PC-9 (cell line): ENCODE results near the gene ATP11A. TPM values are rescaled to one million over a fixed set of nuclear protein-coding genes. Genes with fewer than 3 reads are reported as not detected.

Experiments
- BruUV-seq: library from RNA; stranded (reverse); fragments of 400-500 nt; replicated peaks from 2 replicates; lab custom pipeline; 2021; lab: Mats Ljungman, UMichigan
- CTCF ChIA-PET: fragments of 300-600 bp; sonication (Branson Sonifier 250); formaldehyde crosslinking; loops from one replicate; lab custom pipeline; 2022; ENCODE audit warnings: antibody characterized with exemption; lab: Charles Lee
- POLR2A ChIA-PET: fragments of 300-600 bp; sonication (Branson Sonifier 250); formaldehyde crosslinking; loops from one replicate; lab custom pipeline; 2022; ENCODE audit warnings: antibody characterized with exemption; ENCODE audit not compliant: unreplicated experiment; lab: Charles Lee
- DNase-seq, 2 experiments: peaks; one replicate each; pipeline versions ENCODE4 v3.0.0 to v3.0.0-alpha.2; 2015 to 2022; ENCODE audit warnings: mixed read lengths in 1 of 2
- H2AFZ ChIP-seq: fragments of 200-600 bp; sonication (generic); 2 replicates; pipeline ENCODE4 v1.8.1; 2017; ENCODE audit warnings: antibody characterized with exemption
- H3F3A ChIP-seq: fragments of 200-600 bp; sonication (generic); 2 replicates; pipeline ENCODE4 v1.8.1; 2017; ENCODE audit warnings: antibody characterized with exemption, mild to moderate bottlenecking, low read depth; ENCODE audit not compliant: insufficient read depth
- H3K27ac ChIP-seq: fragments of 200-600 bp; sonication (generic); 2 replicates; pipeline ENCODE4 v1.6.1; 2016; ENCODE audit warnings: mixed run types
- H3K27me3 ChIP-seq: fragments of 200-600 bp; sonication (generic); 2 replicates; pipeline ENCODE4 v1.6.1; 2016; ENCODE audit warnings: low read depth, mixed run types; ENCODE audit not compliant: insufficient read depth
- H3K36me3 ChIP-seq: fragments of 200-600 bp; sonication (generic); 2 replicates; pipeline ENCODE4 v1.6.1; 2016; ENCODE audit warnings: low read depth, mixed run types
- H3K4me1 ChIP-seq: fragments of 200-600 bp; sonication (generic); replicated peaks from 2 replicates; pipeline ENCODE4 v1.6.1; 2016; ENCODE audit warnings: mixed run types; ENCODE audit not compliant: insufficient read depth
- H3K4me2 ChIP-seq: fragments of 200-600 bp; sonication (generic); 2 replicates; pipeline ENCODE4 v1.6.1; 2017; ENCODE audit warnings: mixed run types
- H3K4me3 ChIP-seq: fragments of 200-600 bp; sonication (generic); 2 replicates; pipeline ENCODE4 v1.6.1; 2016; ENCODE audit warnings: mixed run types
- H3K79me2 ChIP-seq: fragments of 200-600 bp; sonication (generic); 2 replicates; pipeline ENCODE4 v1.6.1; 2017; ENCODE audit warnings: low read depth, mixed run types
- H3K9me2 ChIP-seq: fragments of 200-600 bp; sonication (generic); 2 replicates; pipeline ENCODE4 v1.8.1; 2017; ENCODE audit warnings: mild to moderate bottlenecking; ENCODE audit not compliant: insufficient read depth
- H3K9me3 ChIP-seq: fragments of 200-600 bp; sonication (generic); 2 replicates; pipeline ENCODE4 v1.8.1; 2016; ENCODE audit warnings: low read depth; ENCODE audit not compliant: insufficient read depth
- H4K20me1 ChIP-seq: fragments of 200-600 bp; sonication (generic); 2 replicates; pipeline ENCODE4 v1.8.1; 2017; ENCODE audit not compliant: insufficient read depth
- CTCF ChIP-seq: fragments of 200-600 bp; sonication (generic); conservative IDR thresholded peaks from 2 replicates; pipeline ENCODE4 v1.6.1; 2017; ENCODE audit warnings: mixed run types, antibody characterized with exemption, mild to moderate bottlenecking, moderate library complexity
- EZH2 ChIP-seq: fragments of 200-600 bp; sonication (generic); IDR thresholded peaks from 2 replicates; pipeline ENCODE4 v1.8.0; 2017; ENCODE audit warnings: antibody characterized with exemption, low read depth
- intact Hi-C: fragments of 100-400 bp; cut with micrococcal nuclease; formaldehyde crosslinking; loops from one replicate; pipeline ENCODE4 v1.10.0; 2022; ENCODE audit not compliant: unreplicated experiment
- total RNA-seq: library from RNA; stranded (reverse); gene quantifications from 2 replicates; pipeline ENCODE4 v1.2.3, GENCODE V29; 2021

Gene ATP11A
- total RNA-seq, 1 experiment from 2014 or later, result 92.2 TPM

GRCh38 chr13:112722433-112723263 is 32.8 kb downstream of the ATP11A start:
- peaks cover 4% of the 10 kb centered on the region; the same call in 1 of the 2 replicates for H3K36me3 ChIP-seq
- peak overlapping the region; percentile 92 for H3K4me2 ChIP-seq
- ChIA-PET POLR2A (no interaction called here), CTCF (no interaction called here)
- H3K27ac ChIP-seq, result peak overlapping the region; percentile 95
- H3K4me1 ChIP-seq, result peaks cover 94% of the 10 kb centered on the region
- H3K27me3 ChIP-seq, result no peaks in the 10 kb centered on the region
- TF ChIP-seq CTCF (no peak), EZH2 (no peak)
- no peaks in the 10 kb centered on the region for H3K9me3 ChIP-seq
- no peaks in the 10 kb centered on the region for H4K20me1 ChIP-seq
- DNase-seq, result peak; percentile 90 to 99
- BruUV-seq, result TSS peak; percentile 17
- H2AFZ ChIP-seq, result peak overlapping the region; percentile 49
- no peaks in the 10 kb centered on the region for H3K9me2 ChIP-seq
- intact Hi-C loops, result no loop called here
- H3F3A ChIP-seq, result peaks cover 76% of the 10 kb centered on the region
- H3K79me2 ChIP-seq, result peaks cover 73% of the 10 kb centered on the region
- H3K4me3 ChIP-seq, result peak overlapping the region; percentile 52; the same call in 1 of the 2 replicates

GRCh38 chr13:112723771-112724170 is 33.9 kb downstream of the ATP11A start:
- DNase-seq, result no peak
- Histone ChIP-seq H3K9me2 (no peaks in the 10 kb centered on the region), H3K27ac (peak overlapping the region; percentile 66), H3K9me3 (no peaks in the 10 kb centered on the region), H3F3A (peaks cover 67% of the 10 kb centered on the region), H4K20me1 (no peaks in the 10 kb centered on the region), H3K36me3 (peaks cover 4% of the 10 kb centered on the region; the same call in 1 of the 2 replicates), H3K4me2 (peak overlapping the region; percentile 58), H3K79me2 (peaks cover 73% of the 10 kb centered on the region), H3K4me3 (no peak overlapping the region), H2AFZ (no peak overlapping the region), H3K27me3 (no peaks in the 10 kb centered on the region), H3K4me1 (peaks cover 84% of the 10 kb centered on the region)
- ChIA-PET CTCF (no interaction called here), POLR2A (no interaction called here)
- intact Hi-C loops, result no loop called here
- BruUV-seq, result no TSS peak
- TF ChIP-seq CTCF, result no peak
- no peak for TF ChIP-seq EZH2

GRCh38 chr13:112724788-112725345 is 35.0 kb downstream of the ATP11A start:
- Histone ChIP-seq H3K4me3 (peak overlapping the region; percentile 48; the same call in 1 of the 2 replicates), H3K79me2 (peaks cover 73% of the 10 kb centered on the region), H3K36me3 (peaks cover 2% of the 10 kb centered on the region; the same call in 1 of the 2 replicates), H3K9me3 (no peaks in the 10 kb centered on the region), H3F3A (peaks cover 56% of the 10 kb centered on the region), H3K4me2 (peak overlapping the region; percentile 80), H3K9me2 (no peaks in the 10 kb centered on the region), H2AFZ (no peak overlapping the region), H3K4me1 (peaks cover 73% of the 10 kb centered on the region), H3K27me3 (no peaks in the 10 kb centered on the region), H4K20me1 (no peaks in the 10 kb centered on the region), H3K27ac (peak overlapping the region; percentile 81)
- TF ChIP-seq CTCF, result no peak
- TF ChIP-seq EZH2, result no peak
- BruUV-seq, result no TSS peak
- intact Hi-C loops, result loop anchor here (1.0 kb wide), 1 partner anchor 36 kb away; no protein-coding TSS in a partner anchor
- peak; percentile 37 to 81 for DNase-seq
- ChIA-PET CTCF (no interaction called here), POLR2A (no interaction called here)
